Measurements from ENCODE around the gene UGT1A3.

Gene UGT1A3

GRCh38 chr2:233758141-233758540 is 29.3 kb downstream of the UGT1A3 start:
- DNase-seq (ENCODE audit: low read depth) = no peak

DNA sequence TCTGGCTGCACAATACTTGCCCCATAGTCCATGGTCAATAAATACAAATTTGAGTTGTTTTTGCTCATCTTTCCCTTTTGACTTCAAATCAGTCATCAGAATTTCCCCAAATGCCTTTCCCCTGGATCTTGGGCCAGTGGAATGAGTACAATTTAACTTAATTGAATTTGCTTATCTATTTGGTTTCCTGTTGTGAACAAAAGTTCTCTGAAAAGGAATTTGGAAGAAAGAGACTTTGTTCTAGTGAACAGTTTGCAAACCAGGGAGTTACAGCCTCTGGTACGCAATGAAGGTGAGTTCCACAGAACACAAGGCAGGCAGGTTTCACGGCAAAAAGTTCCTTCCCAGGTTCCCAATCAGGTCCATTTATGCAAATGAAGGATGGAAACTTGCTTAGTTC is 30.0 kb downstream of the UGT1A3 start:
- no peak for DNase-seq (ENCODE audit: low read depth)

DNA sequence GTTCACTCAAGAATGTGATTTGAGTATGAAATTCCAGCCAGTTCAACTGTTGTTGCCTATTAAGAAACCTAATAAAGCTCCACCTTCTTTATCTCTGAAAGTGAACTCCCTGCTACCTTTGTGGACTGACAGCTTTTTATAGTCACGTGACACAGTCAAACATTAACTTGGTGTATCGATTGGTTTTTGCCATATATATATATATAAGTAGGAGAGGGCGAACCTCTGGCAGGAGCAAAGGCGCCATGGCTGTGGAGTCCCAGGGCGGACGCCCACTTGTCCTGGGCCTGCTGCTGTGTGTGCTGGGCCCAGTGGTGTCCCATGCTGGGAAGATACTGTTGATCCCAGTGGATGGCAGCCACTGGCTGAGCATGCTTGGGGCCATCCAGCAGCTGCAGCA is 31.2 kb downstream of the UGT1A3 start, which contains the start of gene UGT1A1:
Gene UGT1A1, plus strand, starts transcription at position 228 of the 400 bp plus-strand sequence. Its CDS starts 18 bp downstream, at position 246.
- no peak for DNase-seq (ENCODE audit: low read depth)

DNA sequence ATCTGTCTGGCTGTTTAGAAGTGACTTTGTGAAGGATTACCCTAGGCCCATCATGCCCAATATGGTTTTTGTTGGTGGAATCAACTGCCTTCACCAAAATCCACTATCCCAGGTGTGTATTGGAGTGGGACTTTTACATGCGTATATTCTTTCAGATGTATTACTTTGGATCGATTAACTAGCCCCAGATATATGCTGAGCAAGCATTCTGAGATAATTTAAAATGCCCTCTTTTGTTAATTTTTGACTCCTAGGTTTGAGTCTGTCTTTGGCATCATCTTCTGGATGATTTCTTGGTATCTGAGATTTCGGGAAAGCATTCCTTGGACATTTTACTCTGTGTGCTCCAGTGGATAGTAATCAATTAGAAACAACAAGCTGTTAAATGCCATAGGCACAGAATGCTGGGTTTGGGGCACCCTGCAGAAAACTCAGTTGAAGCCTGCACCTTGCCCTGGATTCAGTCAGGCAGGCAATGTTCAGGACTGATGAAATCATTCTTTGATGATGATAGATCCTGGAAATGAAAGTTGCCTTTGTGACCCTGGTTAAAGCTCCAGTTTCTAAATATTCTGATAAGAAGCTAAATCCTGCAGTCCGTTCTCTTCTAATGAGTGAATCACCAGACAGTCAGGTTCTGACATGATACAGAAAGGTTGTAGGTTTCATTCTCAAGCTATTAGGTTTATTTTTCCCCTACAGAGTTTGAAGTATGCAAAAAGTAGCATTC is 32.4 kb downstream of the UGT1A3 start:
- DNase-seq (ENCODE audit: low read depth) = no peak

- DNase-seq (ENCODE audit: low read depth) = no peak
These were observed 35.4 kb downstream of the UGT1A3 start for GRCh38 chr2:233764264-233764663.

GRCh38 chr2:233764761-233765160 is 35.9 kb downstream of the UGT1A3 start:
- DNase-seq (ENCODE audit: low read depth) = no peak

GRCh38 chr2:233766416-233766815 is 37.6 kb downstream of the UGT1A3 start:
- no peak for DNase-seq (ENCODE audit: low read depth)

GRCh38 chr2:233768076-233768475 is 39.2 kb downstream of the UGT1A3 start:
- no peak for DNase-seq (ENCODE audit: low read depth)

- no peak for DNase-seq (ENCODE audit: low read depth)
These were observed 40.4 kb downstream of the UGT1A3 start for GRCh38 chr2:233769260-233769659.

DNA sequence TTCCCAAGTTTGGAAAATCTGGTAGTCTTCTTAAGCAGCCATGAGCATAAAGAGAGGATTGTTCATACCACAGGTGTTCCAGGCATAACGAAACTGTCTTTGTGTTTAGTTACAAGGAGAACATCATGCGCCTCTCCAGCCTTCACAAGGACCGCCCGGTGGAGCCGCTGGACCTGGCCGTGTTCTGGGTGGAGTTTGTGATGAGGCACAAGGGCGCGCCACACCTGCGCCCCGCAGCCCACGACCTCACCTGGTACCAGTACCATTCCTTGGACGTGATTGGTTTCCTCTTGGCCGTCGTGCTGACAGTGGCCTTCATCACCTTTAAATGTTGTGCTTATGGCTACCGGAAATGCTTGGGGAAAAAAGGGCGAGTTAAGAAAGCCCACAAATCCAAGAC is 43.3 kb downstream of the UGT1A3 start:
- no peak for DNase-seq (ENCODE audit: low read depth)

GRCh38 chr2:233772583-233772982 is 43.7 kb downstream of the UGT1A3 start:
- no peak for DNase-seq (ENCODE audit: low read depth)

DNA sequence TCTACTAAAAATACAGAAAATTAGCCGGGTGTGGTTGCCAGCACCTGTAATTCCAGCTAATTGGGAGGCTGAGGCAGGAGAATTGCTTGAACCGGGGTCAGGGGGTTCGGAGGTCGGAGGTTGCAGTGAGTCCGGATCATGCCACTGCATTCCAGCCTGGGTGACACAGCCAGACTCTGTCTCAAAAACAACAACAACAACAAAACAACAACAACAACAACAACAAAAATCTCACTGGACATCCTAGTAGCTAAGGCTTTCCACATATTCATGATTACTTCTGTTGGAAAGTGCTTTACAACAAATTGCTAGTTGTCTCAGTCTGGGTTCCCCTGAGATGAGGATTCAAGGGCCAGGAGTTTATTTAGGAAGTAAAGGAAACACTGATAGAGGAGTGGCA is 45.0 kb downstream of the UGT1A3 start:
- no peak for DNase-seq (ENCODE audit: low read depth)

DNA sequence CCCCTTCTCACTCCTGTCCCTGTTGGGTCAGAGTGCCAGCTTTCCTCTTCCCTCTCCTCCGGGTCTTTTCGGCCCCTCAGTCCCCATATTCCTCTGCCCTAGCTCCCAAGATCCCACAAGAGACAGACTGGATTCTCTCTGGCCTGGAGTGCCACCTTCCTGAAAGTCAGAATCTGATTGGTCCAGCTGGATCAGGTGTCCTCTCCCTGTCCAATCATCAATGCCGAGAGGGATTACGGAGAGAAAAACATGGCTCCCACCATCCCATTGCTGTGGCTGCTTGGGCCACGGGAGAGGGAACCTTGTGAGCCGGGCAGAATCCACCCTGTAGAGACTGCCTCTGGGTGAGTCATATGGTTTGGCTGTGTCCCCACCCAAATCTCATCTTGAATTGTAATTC is 46.6 kb downstream of the UGT1A3 start:
- DNase-seq (ENCODE audit: low read depth) = no peak

GRCh38 chr2:233778030-233778429 is 49.2 kb downstream of the UGT1A3 start, which contains the start of gene MROH2A:
Gene MROH2A, plus strand, starts transcription at chr2:233778330. Its CDS starts 1,029 bp downstream, at chr2:233779359.
- DNase-seq (ENCODE audit: low read depth) = no peak

- no peak for DNase-seq (ENCODE audit: low read depth)
These were observed 50.9 kb downstream of the UGT1A3 start for GRCh38 chr2:233779722-233780121.

- no peak for DNase-seq (ENCODE audit: low read depth)
These were observed 51.9 kb downstream of the UGT1A3 start for GRCh38 chr2:233780771-233781170.

GRCh38 chr2:233789554-233789953 is 60.7 kb downstream of the UGT1A3 start:
- DNase-seq (ENCODE audit: low read depth) = no peak

DNA sequence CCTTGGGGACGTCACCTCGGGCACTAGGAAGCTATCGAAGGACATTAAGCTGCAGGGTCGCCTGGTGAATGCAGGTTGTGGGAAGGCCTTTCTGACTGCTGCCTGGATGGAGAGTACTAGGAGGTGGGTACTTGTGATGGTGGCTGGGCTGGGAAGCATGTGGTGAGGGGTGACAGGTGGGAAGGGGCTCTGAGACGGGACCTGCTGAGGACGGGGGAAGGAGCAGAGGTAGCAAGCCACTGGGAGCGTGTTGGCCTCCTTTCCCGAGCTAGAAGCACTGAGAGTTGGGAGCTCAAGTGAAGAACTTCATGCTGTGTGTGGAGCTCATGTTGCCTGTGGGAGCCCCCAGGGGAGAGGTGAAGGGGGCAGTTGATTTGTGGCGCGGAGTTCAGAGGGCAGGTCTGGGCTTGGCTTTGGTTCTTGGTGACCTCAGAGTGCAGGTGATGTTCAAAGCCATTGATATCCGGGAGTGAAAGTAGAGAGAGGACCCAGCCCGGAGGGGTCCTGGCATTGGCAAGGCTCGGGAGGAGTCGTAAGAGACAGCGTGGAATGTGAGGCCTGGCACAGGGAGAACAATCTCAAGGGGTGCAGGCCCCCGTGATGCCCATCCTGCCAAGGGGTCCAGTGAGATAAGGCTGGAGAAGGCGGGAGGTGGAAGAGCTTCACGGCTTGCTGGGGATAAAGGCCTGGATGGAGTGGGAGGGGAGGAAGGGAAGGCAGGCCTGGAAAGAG is 62.5 kb downstream of the UGT1A3 start:
- no peak for DNase-seq (ENCODE audit: low read depth)

DNA sequence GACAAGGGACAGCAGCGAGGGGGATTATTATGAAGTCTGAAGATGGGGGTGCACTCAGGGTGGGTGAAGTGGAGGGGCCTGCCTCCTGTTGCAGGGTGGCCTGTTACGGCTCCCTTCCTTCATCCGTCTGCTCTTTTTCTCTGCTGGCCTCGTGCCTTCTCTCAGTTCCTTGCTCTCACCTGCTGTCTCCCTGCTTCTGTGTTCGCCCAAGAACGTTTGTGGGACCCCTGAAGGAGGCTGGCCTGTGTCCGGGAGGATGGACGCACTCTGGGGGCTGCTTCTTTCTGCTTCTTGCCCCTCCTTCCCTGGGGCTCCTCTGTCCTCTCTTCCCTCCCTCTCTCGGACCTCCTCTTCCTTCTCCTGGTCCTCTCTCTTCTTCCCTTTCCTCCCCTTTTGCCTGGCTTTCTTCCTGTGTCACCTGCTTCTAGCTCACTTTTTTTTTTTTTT is 63.1 kb downstream of the UGT1A3 start:
- DNase-seq (ENCODE audit: low read depth) = no peak

DNA sequence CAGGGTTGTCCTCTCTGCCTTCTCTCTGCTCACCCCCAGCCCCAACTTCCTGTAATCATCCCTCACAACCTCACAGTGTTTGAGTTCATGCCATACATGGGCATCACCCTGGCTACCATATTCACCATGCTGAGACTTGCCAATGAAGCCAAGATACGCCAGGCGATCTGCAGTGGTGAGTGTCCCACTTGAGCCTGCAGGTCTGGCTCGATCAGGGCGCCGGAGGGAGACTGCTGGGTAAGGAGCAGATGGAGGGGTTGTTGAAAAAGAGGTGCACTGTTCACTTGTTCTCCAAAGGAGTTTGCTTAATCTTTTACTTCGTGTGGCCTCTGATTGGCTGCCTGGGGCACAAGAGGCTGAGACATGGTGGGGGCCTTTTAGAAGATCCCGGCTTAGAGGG is 63.9 kb downstream of the UGT1A3 start:
- DNase-seq (ENCODE audit: low read depth) = no peak

GRCh38 chr2:233793465-233794127 is 64.8 kb downstream of the UGT1A3 start:
- DNase-seq (ENCODE audit: low read depth) = no peak

GRCh38 chr2:233794128-233794658 is 65.4 kb downstream of the UGT1A3 start:
- no peak for DNase-seq (ENCODE audit: low read depth)
